GM19239 (cell line): ENCODE data around the gene TNPO3.
"Not testable (repeated sequence)": the region's sequence is repeated elsewhere in the genome, so short reads cannot be mapped to it uniquely, and the experiment has no call there.

ENCODE experiments used
- DNase-seq: peaks from one replicate; pipeline ENCODE4 v3.0.0; 2011; ENCODE audit warnings: low spot score; ENCODE audit not compliant: insufficient read length
- FAIRE-seq: peaks from 2 replicates; lab custom pipeline; 2011; peaks lifted over from hg19 to GRCh38; lab: Jason Lieb, UNC

The TNPO3 gene

GRCh38 chr7:129073204-129073603, 18.3 kb upstream of the TNPO3 start:
- DNase-seq, result no peak
- FAIRE-seq, result peak; percentile 8

- peak; percentile 79 for FAIRE-seq
- no peak for DNase-seq
Measured at GRCh38 chr7:129072479-129073011, 17.6 kb upstream of the TNPO3 start.

- FAIRE-seq (no peak), DNase-seq (no peak)
Measured at GRCh38 chr7:129069021-129069420, 14.1 kb upstream of the TNPO3 start.

GRCh38 chr7:129067943-129068548, 13.1 kb upstream of the TNPO3 start:
- FAIRE-seq (no peak), DNase-seq (no peak)

- FAIRE-seq, DNase-seq: not testable (repeated sequence)
Measured at GRCh38 chr7:129067132-129067561, 12.2 kb upstream of the TNPO3 start.

- no peak for DNase-seq
Measured at GRCh38 chr7:129066290-129067131, 11.6 kb upstream of the TNPO3 start.

GRCh38 chr7:129055861-129056464, 1.1 kb upstream of the TNPO3 start:
- DNase-seq (no peak), FAIRE-seq (no peak)

More at GRCh38 chr7:129066290-129067131, 11.6 kb upstream of the TNPO3 start:
- FAIRE-seq, result no peak

- FAIRE-seq, result no peak
- no peak for DNase-seq
Measured at GRCh38 chr7:129055294-129055816, 444 bp upstream of the TNPO3 start.

- FAIRE-seq, result no peak
- DNase-seq, result no peak
Measured at GRCh38 chr7:129053938-129054437, 923 bp downstream of the TNPO3 start.

GRCh38 chr7:129052441-129052840, 2.5 kb downstream of the TNPO3 start:
- FAIRE-seq, result no peak
- no peak for DNase-seq

- FAIRE-seq, DNase-seq: not testable (repeated sequence)
Measured at GRCh38 chr7:129051459-129051858, 3.5 kb downstream of the TNPO3 start.

GRCh38 chr7:129047761-129048160, 7.2 kb downstream of the TNPO3 start:
- FAIRE-seq (peak; percentile 4), DNase-seq (no peak)

GRCh38 chr7:129045682-129046081, 9.2 kb downstream of the TNPO3 start:
- no peak for FAIRE-seq
- no peak for DNase-seq

GRCh38 chr7:129043012-129043411, 11.9 kb downstream of the TNPO3 start:
- no peak for FAIRE-seq
- no peak for DNase-seq

- no peak for DNase-seq
- FAIRE-seq, result peak; percentile 40
Measured at GRCh38 chr7:129041142-129042085, 13.5 kb downstream of the TNPO3 start.

GRCh38 chr7:129038468-129038867, 16.4 kb downstream of the TNPO3 start:
- FAIRE-seq, DNase-seq: not testable (repeated sequence)

GRCh38 chr7:129037585-129037984, 17.3 kb downstream of the TNPO3 start:
- no peak for DNase-seq
- no peak for FAIRE-seq

- DNase-seq, result no peak
- no peak for FAIRE-seq
Measured at GRCh38 chr7:129032017-129032416, 22.9 kb downstream of the TNPO3 start.

GRCh38 chr7:129030440-129030839, 24.5 kb downstream of the TNPO3 start:
- no peak for DNase-seq
- no peak for FAIRE-seq
